ENCODE measurements around the gene CCDC50.

GRCh38 chr3:191280882-191281281 lies 48.3 kb upstream of the CCDC50 start:
- TF ChIP-seq CTCF (IDR thresholded peaks at IDR 0.05) = no peak
- no peak for TF ChIP-seq POLR2AphosphoS5 (IDR thresholded peaks at IDR 0.05)

Data from breast epithelium (tissue), 3 donors.